OCI-LY3 (cell line): ENCODE results near the gene SYNRG.

Experiments used
- H2AFZ ChIP-seq: fragments of 200-600, 300-600 bp; shearing (Covaris generic); 2 replicates; pipeline ENCODE4 v1.6.0; 2014; ENCODE audit warnings: antibody characterized with exemption, low read depth, low read length
- H3K27ac ChIP-seq: fragments of 200-600, 300-600 bp; sonication (generic); 2 replicates; pipeline ENCODE4 v1.5.1; 2014; ENCODE audit warnings: mild to moderate bottlenecking, low read length, moderate library complexity, mixed read lengths
- H3K27me3 ChIP-seq: fragments of 200-600, 300-600 bp; sonication (generic); 2 replicates; pipeline ENCODE4 v1.6.1; 2014; ENCODE audit warnings: low read depth, low read length, mixed read lengths
- H3K36me3 ChIP-seq: fragments of 200-600, 300-600 bp; sonication (generic); replicated peaks from 2 replicates; pipeline ENCODE3; 2014; ENCODE audit warnings: low read depth, low read length, mixed read lengths
- H3K4me1 ChIP-seq: fragments of 300-600, 200-600 bp; sonication (generic); 2 replicates; pipeline ENCODE4 v1.6.1; 2014; ENCODE audit warnings: low read length, mixed read lengths
- H3K4me2 ChIP-seq: fragments of 200-600, 300-600 bp; sonication (generic); 2 replicates; pipeline ENCODE4 v1.6.1; 2014; ENCODE audit warnings: low read length, mixed read lengths
- H3K4me3 ChIP-seq: fragments of 300-600, 200-600 bp; sonication (generic); 2 replicates; pipeline ENCODE4 v1.5.1; 2014; ENCODE audit warnings: antibody characterized with exemption, mild to moderate bottlenecking, low read length, moderate library complexity
- H3K79me2 ChIP-seq: fragments of 300-600, 200-600 bp; shearing (Covaris generic); 2 replicates; pipeline ENCODE4 v1.6.1; 2014; ENCODE audit warnings: mild to moderate bottlenecking, low read length, mixed read lengths
- H3K9ac ChIP-seq: fragments of 300-600, 200-600 bp; shearing (Covaris generic); 2 replicates; pipeline ENCODE4 v1.6.0; 2014; ENCODE audit warnings: mild to moderate bottlenecking, low read length, moderate library complexity
- H3K9me3 ChIP-seq: fragments of 200-600, 300-600 bp; shearing (Covaris generic); 2 replicates; pipeline ENCODE4 v1.6.1; 2014; ENCODE audit warnings: low read length, mixed read lengths; ENCODE audit not compliant: insufficient read depth
- H4K20me1 ChIP-seq: fragments of 200-600, 300-600 bp; sonication (generic); 2 replicates; pipeline ENCODE4 v1.6.1; 2016; ENCODE audit warnings: low read length, mixed read lengths; ENCODE audit not compliant: insufficient read depth
- CTCF ChIP-seq: fragments of 200-600, 300-600 bp; sonication (generic); IDR thresholded peaks from 2 replicates; pipeline ENCODE4 v1.5.1; 2014; ENCODE audit warnings: antibody characterized with exemption, low read length, low read depth
- EZH2phosphoT487 ChIP-seq: fragments of 200-600 bp; shearing (Covaris generic); IDR thresholded peaks from 2 replicates; pipeline ENCODE4 v1.6.1; 2018; ENCODE audit warnings: antibody characterized with exemption, mixed run types, low read depth

Gene SYNRG

GRCh38 chr17:37519251-37519985 is 89.8 kb downstream of the SYNRG start:
- no peaks in the 10 kb centered on the region for H3K4me1 ChIP-seq
- TF ChIP-seq EZH2phosphoT487 (no peak), CTCF (no peak)
- no peak overlapping the region for H3K4me3 ChIP-seq
- no peaks in the 10 kb centered on the region for H3K9me3 ChIP-seq
- peaks cover 25% of the 10 kb centered on the region for H3K36me3 ChIP-seq
- H2AFZ ChIP-seq, result no peak overlapping the region
- H3K27ac ChIP-seq, result no peak overlapping the region
- H3K27me3 ChIP-seq, result no peaks in the 10 kb centered on the region
- no peak overlapping the region for H3K4me2 ChIP-seq
- H3K9ac ChIP-seq, result no peak overlapping the region
- H4K20me1 ChIP-seq, result no peaks in the 10 kb centered on the region
- no peaks in the 10 kb centered on the region for H3K79me2 ChIP-seq

- H3K36me3 ChIP-seq, result peaks cover 23% of the 10 kb centered on the region
- no peaks in the 10 kb centered on the region for H3K27me3 ChIP-seq
- no peak overlapping the region for H2AFZ ChIP-seq
- H3K27ac ChIP-seq, result no peak overlapping the region
- no peaks in the 10 kb centered on the region for H3K9me3 ChIP-seq
- no peak overlapping the region for H3K4me2 ChIP-seq
- H3K4me3 ChIP-seq, result no peak overlapping the region
- no peaks in the 10 kb centered on the region for H3K79me2 ChIP-seq
- H3K4me1 ChIP-seq, result no peaks in the 10 kb centered on the region
- TF ChIP-seq EZH2phosphoT487 (no peak), CTCF (no peak)
- no peak overlapping the region for H3K9ac ChIP-seq
- no peaks in the 10 kb centered on the region for H4K20me1 ChIP-seq
Measured at GRCh38 chr17:37518826-37519225, 90.4 kb downstream of the SYNRG start.

GRCh38 chr17:37517881-37518280 is 91.3 kb downstream of the SYNRG start:
- H3K36me3 ChIP-seq, result peaks cover 23% of the 10 kb centered on the region
- no peaks in the 10 kb centered on the region for H3K4me1 ChIP-seq
- TF ChIP-seq CTCF, result no peak
- TF ChIP-seq EZH2phosphoT487, result no peak
- H3K4me3 ChIP-seq, result no peak overlapping the region
- H2AFZ ChIP-seq, result no peak overlapping the region
- H3K27ac ChIP-seq, result no peak overlapping the region
- H3K79me2 ChIP-seq, result no peaks in the 10 kb centered on the region
- H3K4me2 ChIP-seq, result no peak overlapping the region
- no peaks in the 10 kb centered on the region for H3K27me3 ChIP-seq
- no peaks in the 10 kb centered on the region for H4K20me1 ChIP-seq
- no peaks in the 10 kb centered on the region for H3K9me3 ChIP-seq
- H3K9ac ChIP-seq, result no peak overlapping the region

- no peak overlapping the region for H3K9ac ChIP-seq
- no peaks in the 10 kb centered on the region for H3K79me2 ChIP-seq
- H2AFZ ChIP-seq, result no peak overlapping the region
- H3K9me3 ChIP-seq, result no peaks in the 10 kb centered on the region
- no peaks in the 10 kb centered on the region for H3K27me3 ChIP-seq
- H4K20me1 ChIP-seq, result no peaks in the 10 kb centered on the region
- no peak overlapping the region for H3K27ac ChIP-seq
- H3K4me3 ChIP-seq, result no peak overlapping the region
- H3K36me3 ChIP-seq, result peaks cover 26% of the 10 kb centered on the region
- H3K4me1 ChIP-seq, result no peaks in the 10 kb centered on the region
- no peak for TF ChIP-seq EZH2phosphoT487
- TF ChIP-seq CTCF, result no peak
- no peak overlapping the region for H3K4me2 ChIP-seq
Measured at GRCh38 chr17:37516127-37516571, 93.1 kb downstream of the SYNRG start.
